T-helper 2 cell (primary cell): Measurements from ENCODE around the gene SAMD1.

Source experiments
- DNase-seq, 5 experiments: peaks; one replicate each; pipeline versions ENCODE4 v3.0.0 to v3.0.0-alpha.2; 2012 to 2022
- total RNA-seq, 2 donors: gene quantifications; one replicate each; lab custom pipeline; 2026; lab: John Stamatoyannopoulos, UW

The SAMD1 gene
- total RNA-seq = 29.0 to 29.6 reads per million in 2 donors

- peak; percentile 63 to 92 (median 73) for DNase-seq
Observed at GRCh38 chr19:14090509-14091080, at the start of gene SAMD1. SAMD1 (minus strand) TSS chr19:14090751.

DNA sequence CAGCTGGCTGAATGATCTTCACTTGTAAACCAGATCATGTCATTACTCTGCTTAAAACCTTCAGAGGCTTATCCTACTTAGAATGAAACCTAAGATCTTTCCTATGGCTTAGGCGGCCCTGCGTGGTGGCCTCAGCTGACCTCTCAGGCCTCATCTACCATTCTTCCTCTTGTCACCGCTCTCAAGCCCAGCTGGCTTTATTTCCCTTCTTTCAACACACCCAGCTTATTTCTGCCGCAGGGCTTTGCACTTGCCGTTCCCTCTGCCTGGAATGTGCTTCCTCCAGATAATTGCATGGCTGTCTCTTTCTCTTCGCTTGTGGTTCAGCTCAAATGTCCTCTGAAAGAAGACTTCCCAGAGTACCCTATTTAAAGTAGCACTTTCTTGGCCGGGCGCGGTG is 49.4 kb upstream of the SAMD1 start:
- DNase-seq = no peak

DNA sequence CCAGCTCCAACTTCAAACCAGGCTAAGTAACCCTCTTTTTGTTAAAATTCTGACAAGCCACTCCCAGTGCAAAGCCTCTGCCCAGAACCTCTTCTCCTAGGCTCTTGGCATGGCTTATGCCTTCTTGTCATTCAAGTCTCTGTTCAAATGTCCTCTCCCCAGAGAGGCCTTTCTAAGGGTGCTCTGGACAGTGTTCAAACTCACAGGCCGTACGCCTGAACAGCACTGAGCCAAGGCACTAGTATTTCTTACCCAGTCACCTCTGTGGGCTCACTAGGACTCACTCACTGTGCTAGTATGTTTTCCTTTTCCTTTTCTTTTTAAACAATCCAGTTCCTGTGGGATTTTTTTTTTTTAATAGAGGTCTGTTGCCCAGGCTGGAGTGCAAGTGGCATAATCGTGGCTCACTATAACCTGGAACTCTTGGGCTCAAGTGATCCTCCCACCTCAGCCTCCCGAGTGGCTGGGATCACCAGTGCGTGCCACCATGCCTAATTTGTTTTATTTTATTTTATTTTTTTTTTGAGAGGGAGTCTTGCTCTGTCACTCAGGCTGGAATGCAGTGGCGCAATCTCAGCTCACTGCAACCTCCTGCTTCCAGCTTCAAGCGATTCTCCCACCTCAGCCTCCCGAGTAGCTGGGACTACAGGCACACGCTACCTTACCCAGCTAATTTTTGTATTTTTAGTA is 48.2 kb upstream of the SAMD1 start:
- DNase-seq = no peak

GRCh38 chr19:14136509-14137281 is 46.1 kb upstream of the SAMD1 start, which contains the start of gene ASF1B:
ASF1B (minus strand) TSS chr19:14136589; CDS start chr19:14136456, 133 bp downstream.
- DNase-seq = peak; percentile 95 to 100 (median 98)

DNA sequence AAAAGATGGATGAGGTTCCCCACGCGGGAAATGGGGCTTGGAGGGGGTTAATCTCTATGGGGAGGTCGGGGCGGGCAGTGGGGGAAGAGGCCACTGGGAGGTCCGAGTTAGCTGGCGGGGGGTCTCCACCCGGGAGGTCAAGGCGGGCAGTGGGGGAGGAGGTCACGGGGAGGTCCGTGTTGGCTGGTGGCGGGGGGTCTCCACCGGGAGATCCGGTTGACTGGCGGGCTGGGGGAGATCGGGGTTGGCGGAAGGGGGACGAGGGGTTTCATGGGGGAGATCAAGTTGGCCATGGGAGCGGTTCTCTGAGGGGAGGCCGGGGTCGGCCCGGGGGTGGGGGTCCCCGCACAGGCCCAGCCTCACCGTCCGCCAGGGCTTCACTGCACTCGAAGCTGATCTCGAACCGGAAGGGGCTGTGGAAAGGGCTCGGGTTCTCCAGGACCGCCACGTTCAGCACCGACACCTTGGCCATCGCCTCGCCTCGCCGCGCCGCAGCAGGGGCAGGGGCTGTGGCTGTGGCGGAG is 45.5 kb upstream of the SAMD1 start:
- no peak for DNase-seq

GRCh38 chr19:14135355-14135754 is 44.8 kb upstream of the SAMD1 start:
- no peak for DNase-seq

DNA sequence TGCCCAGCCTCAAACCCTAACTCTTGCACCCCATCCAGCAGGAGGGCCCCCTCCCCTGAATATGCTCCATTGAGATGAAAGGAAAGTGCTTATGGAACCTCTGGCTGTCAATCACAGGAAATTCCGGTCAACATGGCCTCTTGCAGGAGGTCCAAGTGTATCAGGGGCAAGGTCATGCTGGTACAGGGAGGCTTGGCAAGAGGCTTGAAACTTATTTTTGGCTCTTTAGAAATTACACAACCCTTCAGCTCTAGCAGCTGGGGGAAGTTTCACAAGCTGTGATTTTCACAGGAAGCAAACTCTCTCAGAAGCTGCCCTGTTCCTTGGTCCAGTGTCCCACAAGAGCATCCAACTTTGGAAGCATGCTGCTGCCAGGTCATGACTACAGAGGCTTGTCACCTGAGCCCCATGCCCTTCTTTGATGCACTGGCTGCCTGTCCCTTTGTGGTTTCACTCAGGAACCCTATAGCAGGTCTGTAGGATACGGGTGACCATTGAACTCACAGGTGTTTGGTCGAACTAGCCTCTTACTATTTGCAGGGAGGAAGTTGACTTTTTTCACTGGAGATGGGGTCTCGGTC is 37.5 kb upstream of the SAMD1 start:
- DNase-seq = no peak

DNA sequence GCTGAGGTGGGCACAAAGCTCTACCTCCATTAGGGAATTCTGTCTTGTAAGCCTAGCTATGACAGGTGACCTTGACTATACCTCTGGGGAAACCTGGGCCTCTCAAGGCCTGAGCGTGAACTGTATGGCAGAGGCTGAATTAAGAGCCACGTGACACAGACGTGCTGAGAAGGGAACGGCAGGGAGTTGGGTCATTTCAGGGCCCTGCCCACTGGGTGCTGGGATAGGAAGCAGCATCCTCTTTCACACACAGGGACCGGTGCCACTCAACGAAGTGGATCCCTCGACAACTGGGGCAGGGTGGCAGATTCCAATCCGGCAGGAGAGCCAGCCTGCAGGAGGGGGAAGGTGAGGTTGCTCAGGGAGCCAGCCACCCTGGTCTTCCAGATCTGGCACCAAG is 36.6 kb upstream of the SAMD1 start:
- no peak for DNase-seq

DNA sequence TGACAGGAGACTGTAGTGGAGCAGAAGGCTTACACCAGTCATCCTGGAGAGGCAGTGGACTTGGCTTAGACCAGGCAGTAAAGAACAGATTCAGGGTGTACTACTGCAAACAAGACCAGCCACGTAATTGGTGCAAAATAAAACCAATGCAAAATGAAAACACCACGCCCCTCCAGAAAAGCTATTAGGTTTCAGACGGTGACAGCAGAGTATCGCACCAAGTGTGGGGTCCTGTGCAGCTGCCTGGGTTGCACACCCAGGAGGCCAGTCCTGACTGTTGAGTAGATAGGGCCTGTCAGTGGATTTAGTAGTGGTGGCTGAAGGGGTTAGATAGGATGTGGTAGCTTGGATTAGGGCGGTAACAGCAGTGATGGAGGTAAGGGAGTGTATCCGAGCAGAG is 32.4 kb upstream of the SAMD1 start:
- DNase-seq = no peak

- no peak for DNase-seq
Observed at GRCh38 chr19:14120497-14120780, 29.9 kb upstream of the SAMD1 start.

DNA sequence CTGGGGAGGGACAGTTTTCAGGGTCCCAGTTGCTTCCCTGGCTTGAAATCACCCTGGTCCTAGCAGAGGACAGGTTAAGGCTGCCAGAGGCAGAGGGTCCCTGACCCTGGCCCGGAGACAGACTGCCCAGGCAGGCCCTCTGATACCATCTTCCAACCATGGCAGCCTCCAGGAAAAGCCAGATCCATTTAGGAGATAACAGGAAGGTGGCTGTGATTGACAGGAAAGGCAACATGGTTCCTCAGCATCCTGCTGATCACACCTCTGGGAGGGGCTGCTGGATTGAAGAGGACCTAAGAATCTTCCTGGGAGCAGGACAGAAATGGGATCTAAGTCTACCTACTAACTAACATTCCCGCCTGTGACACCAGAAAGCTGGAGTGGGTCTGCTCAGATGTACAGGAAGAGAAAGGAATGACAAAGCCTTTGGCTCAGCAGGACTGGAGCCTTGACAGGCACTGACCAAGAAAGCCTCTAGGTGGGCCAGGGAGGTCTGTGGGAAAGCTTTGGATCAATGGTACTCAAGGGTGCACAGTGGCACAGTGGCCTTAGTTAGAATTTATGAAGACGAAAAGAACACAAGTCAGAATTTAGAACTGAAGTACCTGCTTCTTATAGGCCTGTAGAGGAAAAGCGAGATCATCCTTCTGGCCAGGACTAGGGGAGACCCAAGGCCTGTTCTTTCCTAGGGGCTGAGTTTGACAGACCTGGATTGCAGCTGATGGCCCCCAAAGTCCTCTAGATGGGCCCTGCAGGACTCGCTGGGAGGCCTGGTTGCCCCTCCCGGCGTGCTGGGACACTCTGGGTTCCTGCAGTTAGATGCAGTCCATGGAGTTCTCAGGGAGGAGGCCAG is 29.3 kb upstream of the SAMD1 start:
- DNase-seq = no peak

- no peak for DNase-seq
Observed at GRCh38 chr19:14119146-14119545, 28.6 kb upstream of the SAMD1 start.

DNA sequence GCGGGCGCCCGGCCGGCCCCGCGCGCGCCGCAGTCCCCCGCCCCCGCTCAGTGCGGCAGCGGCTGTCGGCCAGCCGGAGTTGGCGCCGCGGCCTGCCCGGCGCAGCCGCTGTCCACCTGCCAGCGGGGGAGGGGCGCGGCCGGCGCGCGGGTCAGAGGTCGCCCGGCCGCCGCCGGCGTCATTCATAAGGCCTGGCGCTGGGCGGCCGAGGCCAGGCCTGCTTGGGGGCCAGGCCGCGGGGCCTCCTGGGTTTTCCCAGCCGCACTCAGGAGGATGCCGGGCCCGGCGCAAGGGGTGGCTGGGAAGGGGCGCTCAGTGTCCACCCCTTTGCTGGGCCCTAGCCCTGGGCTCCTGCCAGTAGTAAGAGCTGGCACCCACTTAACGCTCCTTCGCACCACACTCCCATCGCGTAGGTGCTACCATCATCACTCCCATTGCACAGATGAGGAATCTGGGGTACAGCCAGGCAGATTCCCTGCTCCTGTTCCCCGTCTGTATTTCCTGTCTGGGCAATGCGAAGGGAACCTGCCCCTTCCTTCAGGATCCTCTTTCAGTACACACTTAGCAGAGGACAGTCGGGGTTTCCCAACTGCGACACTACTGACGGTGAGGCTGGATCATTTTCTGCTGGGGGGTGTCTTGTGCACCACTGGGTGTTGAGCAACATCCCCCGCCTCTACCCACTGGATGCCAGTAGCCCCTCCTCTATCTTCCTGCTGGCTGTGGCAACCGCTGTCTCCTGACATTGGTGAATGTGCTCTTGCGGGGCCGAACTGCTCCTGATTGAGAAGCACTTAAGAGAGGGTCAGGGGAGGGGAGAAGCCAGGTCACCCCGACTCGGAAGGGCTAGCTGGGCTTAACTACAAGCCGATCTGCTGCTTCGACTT is 27.9 kb upstream of the SAMD1 start:
- DNase-seq = peak in 3 of 5 experiments; percentile 19 to 71 (median 44)

GRCh38 chr19:14117668-14118164 is 27.2 kb upstream of the SAMD1 start, which contains the start of gene PRKACA:
PRKACA (minus strand) TSS chr19:14117762; CDS start chr19:14117547, 215 bp downstream.
- DNase-seq = peak; percentile 98 to 100 (median 98)

GRCh38 chr19:14116918-14117578 is 26.5 kb upstream of the SAMD1 start:
- peak in 2 of 5 experiments; percentile 12 to 36 for DNase-seq

DNA sequence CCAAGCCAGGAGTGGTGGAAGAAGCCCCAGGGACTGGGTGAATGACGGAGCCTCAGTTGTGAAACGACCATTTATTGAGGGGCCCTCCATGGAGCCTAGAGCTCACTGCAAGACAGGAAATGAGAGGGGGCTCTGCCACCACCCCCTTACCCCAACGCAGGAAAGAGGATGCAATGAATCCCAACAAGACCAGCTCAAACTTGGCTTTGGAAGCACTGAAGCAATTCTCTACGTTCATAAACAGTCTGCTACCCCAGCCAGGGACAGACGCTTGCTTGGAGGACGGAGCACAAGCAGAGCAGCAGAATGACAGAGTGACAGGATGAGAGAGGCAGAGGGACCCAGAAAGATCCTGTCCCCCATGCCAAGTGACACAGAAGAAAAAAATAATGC is 26.0 kb upstream of the SAMD1 start:
- no peak for DNase-seq

GRCh38 chr19:14115756-14116155 is 25.2 kb upstream of the SAMD1 start:
- DNase-seq = no peak

- DNase-seq = peak in 4 of 5 experiments; percentile 17 to 48 (median 32)
Observed at GRCh38 chr19:14114854-14115253, 24.3 kb upstream of the SAMD1 start.

DNA sequence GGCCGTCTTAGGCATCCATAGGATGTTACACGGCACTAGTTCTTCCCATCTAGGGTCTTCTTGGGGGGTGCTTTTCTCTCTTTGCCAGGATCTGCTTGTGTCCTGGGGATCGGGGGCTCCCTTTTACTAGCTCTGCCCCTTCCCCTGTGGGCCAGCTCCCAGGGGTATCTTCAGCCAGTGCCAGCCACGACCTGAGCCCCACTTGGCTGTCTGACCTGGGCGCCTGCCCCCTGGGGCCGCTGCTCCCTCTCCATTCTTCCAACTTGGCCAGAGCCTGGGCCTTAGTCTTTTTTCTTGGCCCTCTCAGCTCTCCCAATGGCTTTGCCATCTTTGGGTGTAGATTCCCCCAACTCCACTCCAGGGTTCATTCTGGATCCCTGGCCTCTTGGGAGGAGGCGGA is 23.9 kb upstream of the SAMD1 start:
- DNase-seq = no peak

- peak in 3 of 5 experiments; percentile 20 to 56 (median 48) for DNase-seq
Observed at GRCh38 chr19:14113762-14114414, 23.3 kb upstream of the SAMD1 start.
